D721Med (cell line): ENCODE measurements around the gene GPRIN1.
"Not testable (repeated sequence)": the region's sequence is repeated elsewhere in the genome, so short reads cannot be mapped to it uniquely, and the experiment has no call there.

Experiments
- DNase-seq: peaks from one replicate; pipeline ENCODE4 v3.0.0; 2011; ENCODE audit warnings: low spot score; ENCODE audit not compliant: insufficient read length
- FAIRE-seq: peaks from 2 replicates; lab custom pipeline; 2011; peaks lifted over from hg19 to GRCh38; lab: Jason Lieb, UNC
- CTCF ChIP-seq: IDR thresholded peaks from 2 replicates; pipeline ENCODE4 v1.5.1; 2012; ENCODE audit warnings: mild to moderate bottlenecking, control low read depth; ENCODE audit not compliant: insufficient read depth; ENCODE audit errors: missing control alignments

Gene GPRIN1

GRCh38 chr5:176606032-176606431 is 3.9 kb downstream of the GPRIN1 start:
- DNase-seq (no peak), FAIRE-seq (no peak)
- TF ChIP-seq CTCF = no peak

- DNase-seq (no peak), FAIRE-seq (no peak)
- TF ChIP-seq CTCF = no peak
Measured at GRCh38 chr5:176603091-176603490, 6.9 kb downstream of the GPRIN1 start.

GRCh38 chr5:176601901-176602482 is 8.0 kb downstream of the GPRIN1 start:
- DNase-seq (no peak), FAIRE-seq (no peak)
- no peak for TF ChIP-seq CTCF

GRCh38 chr5:176599749-176600430 is 10.1 kb downstream of the GPRIN1 start:
- FAIRE-seq, DNase-seq: not testable (repeated sequence)

GRCh38 chr5:176597417-176598389 is 12.3 kb downstream of the GPRIN1 start:
- FAIRE-seq = no peak
- DNase-seq = no peak
- TF ChIP-seq CTCF = no peak

GRCh38 chr5:176596689-176597416 is 13.1 kb downstream of the GPRIN1 start:
- FAIRE-seq (no peak), DNase-seq (no peak)
- TF ChIP-seq CTCF = no peak

- TF ChIP-seq CTCF = no peak
- FAIRE-seq (no peak), DNase-seq (no peak)
Measured at GRCh38 chr5:176596069-176596644, 13.8 kb downstream of the GPRIN1 start.
